Epithelial cell of esophagus (primary cell): ENCODE data around the gene TBX4.
"Not testable (repeated sequence)": the region's sequence is repeated elsewhere in the genome, so short reads cannot be mapped to it uniquely, and the experiment has no call there.

Experiments
- DNase-seq: peaks from one replicate; pipeline ENCODE4 v3.0.0; 2010; ENCODE audit warnings: low read depth
- H3K4me3 ChIP-seq: 2 replicates; pipeline ENCODE4 v1.5.1; 2011; ENCODE audit warnings: mild to moderate bottlenecking, low read length, control low read depth
- CTCF ChIP-seq: IDR thresholded peaks from 2 replicates; pipeline ENCODE4 v1.5.1; 2011; ENCODE audit warnings: low read depth, mild to moderate bottlenecking, low read length, control low read depth, inconsistent platforms; ENCODE audit not compliant: insufficient read depth; ENCODE audit errors: missing control alignments

TBX4 gene

GRCh38 chr17:61444831-61445230 lies 7.4 kb upstream of the TBX4 start:
- DNase-seq = no peak
- no peak for TF ChIP-seq CTCF
- H3K4me3 ChIP-seq = no peak overlapping the region

- DNase-seq = no peak
- H3K4me3 ChIP-seq = no peak overlapping the region
- TF ChIP-seq CTCF = no peak
Measured at GRCh38 chr17:61447358-61447757, 4.9 kb upstream of the TBX4 start.

GRCh38 chr17:61448042-61448441 lies 4.2 kb upstream of the TBX4 start:
- no peak overlapping the region for H3K4me3 ChIP-seq
- no peak for DNase-seq
- no peak for TF ChIP-seq CTCF

GRCh38 chr17:61449140-61449539 lies 3.1 kb upstream of the TBX4 start:
- not testable (repeated sequence) for H3K4me3 ChIP-seq, DNase-seq

GRCh38 chr17:61449707-61450640 lies 2.2 kb upstream of the TBX4 start:
- TF ChIP-seq CTCF = no peak
- H3K4me3 ChIP-seq = no peak overlapping the region
- DNase-seq = no peak

- H3K4me3 ChIP-seq = no peak overlapping the region
- DNase-seq = no peak
- TF ChIP-seq CTCF = no peak
Measured at GRCh38 chr17:61450641-61451537, 1.3 kb upstream of the TBX4 start.
